GM20431 (cell line): ENCODE results near the gene MUC13.

Source experiments
- in situ Hi-C: fragments of 300-500 bp; cut with MseI, MboI; formaldehyde crosslinking; loops from one replicate; pipeline ENCODE4 v1.15.0; 2020; ENCODE audit warnings: low sequenced_read_pairs; ENCODE audit not compliant: unreplicated experiment

Gene MUC13

GRCh38 chr3:124904835-124905492, 29.6 kb downstream of the MUC13 start:
- in situ Hi-C loops: loop anchor here (10.0 kb wide), 1 partner anchor 140 kb away; no protein-coding TSS in a partner anchor

GRCh38 chr3:124903896-124904834, 30.4 kb downstream of the MUC13 start:
- in situ Hi-C loops: loop anchor here (10.0 kb wide), 1 partner anchor 139 kb away; no protein-coding TSS in a partner anchor

- in situ Hi-C loops: no loop called here
These were observed 37.6 kb downstream of the MUC13 start for GRCh38 chr3:124896824-124897526.

GRCh38 chr3:124895756-124896155, 38.8 kb downstream of the MUC13 start:
- in situ Hi-C loops: no loop called here

- in situ Hi-C loops: no loop called here
These were observed 41.0 kb downstream of the MUC13 start for GRCh38 chr3:124893526-124893925.

- in situ Hi-C loops: no loop called here
These were observed 43.9 kb downstream of the MUC13 start for GRCh38 chr3:124890573-124891190.

- in situ Hi-C loops: no loop called here
These were observed 45.8 kb downstream of the MUC13 start for GRCh38 chr3:124888482-124889441.

- in situ Hi-C loops: no loop called here
These were observed 46.6 kb downstream of the MUC13 start for GRCh38 chr3:124887932-124888298.

GRCh38 chr3:124887177-124887931, 47.2 kb downstream of the MUC13 start, which contains the start of gene ITGB5:
Gene ITGB5, minus strand, starts transcription at chr3:124887365. Its CDS starts 365 bp downstream, at chr3:124887000.
- in situ Hi-C loops: no loop called here

GRCh38 chr3:124886168-124887056, 48.1 kb downstream of the MUC13 start:
- in situ Hi-C loops: no loop called here

GRCh38 chr3:124885466-124886167, 48.9 kb downstream of the MUC13 start:
- in situ Hi-C loops: no loop called here

- in situ Hi-C loops: no loop called here
These were observed 50.0 kb downstream of the MUC13 start for GRCh38 chr3:124884474-124885101.

GRCh38 chr3:124883766-124884473, 50.6 kb downstream of the MUC13 start:
- in situ Hi-C loops: no loop called here

GRCh38 chr3:124882816-124883747, 51.5 kb downstream of the MUC13 start:
- in situ Hi-C loops: no loop called here
